H9 (cell line): ENCODE results near the gene B3GNT7. TPM values are rescaled to one million over a fixed set of nuclear protein-coding genes. Genes with fewer than 3 reads are reported as not detected.

Source experiments
- DNase-seq: peaks from one replicate; pipeline ENCODE4 v3.0.0-alpha.2; 2017
- H2AFZ ChIP-seq: one replicate; pipeline ENCODE4 v1.6.1; 2013; ENCODE audit warnings: mild to moderate bottlenecking, low read length, control low read depth, moderate library complexity
- H2AK5ac ChIP-seq: 2 replicates; pipeline ENCODE4 v1.6.1; 2013; ENCODE audit warnings: low read length, control low read depth, mixed read lengths; ENCODE audit not compliant: insufficient read length
- H2BK120ac ChIP-seq: one replicate; pipeline ENCODE4 v1.6.1; 2013; ENCODE audit warnings: low read depth, mild to moderate bottlenecking, low read length, control low read depth, inconsistent platforms; ENCODE audit not compliant: poor library complexity, severe bottlenecking
- H2BK12ac ChIP-seq: 2 replicates; pipeline ENCODE4 v1.6.1; 2013; ENCODE audit warnings: low read length, control low read depth, mixed read lengths, low read depth; ENCODE audit not compliant: insufficient read length
- H2BK15ac ChIP-seq: 2 replicates; pipeline ENCODE4 v1.6.1; 2013; ENCODE audit warnings: low read depth, low read length, control low read depth
- H2BK20ac ChIP-seq: one replicate; pipeline ENCODE4 v1.6.1; 2013; ENCODE audit warnings: low read depth, mild to moderate bottlenecking, low read length, control low read depth, inconsistent platforms; ENCODE audit not compliant: poor library complexity, severe bottlenecking
- H2BK5ac ChIP-seq: 2 replicates; pipeline ENCODE4 v1.6.1; 2013; ENCODE audit warnings: low read length, control low read depth, mixed read lengths; ENCODE audit not compliant: insufficient read length
- H3K14ac ChIP-seq: 2 replicates; pipeline ENCODE4 v1.6.1; 2013; ENCODE audit warnings: low read length, control low read depth; ENCODE audit not compliant: insufficient read depth
- H3K18ac ChIP-seq: 2 replicates; pipeline ENCODE4 v1.6.1; 2013; ENCODE audit warnings: low read depth, mild to moderate bottlenecking, mixed read lengths, low read length, control low read depth; ENCODE audit not compliant: insufficient read length
- H3K23ac ChIP-seq: 2 replicates; pipeline ENCODE4 v1.6.1; 2013; ENCODE audit warnings: low read length, control low read depth, mixed read lengths, low read depth; ENCODE audit not compliant: insufficient read length
- H3K23me2 ChIP-seq: 2 replicates; pipeline ENCODE4 v1.6.1; 2013; ENCODE audit warnings: low read depth, mild to moderate bottlenecking, mixed read lengths, low read length, control low read depth; ENCODE audit not compliant: insufficient read length, poor library complexity, severe bottlenecking
- H3K27ac ChIP-seq: 2 replicates; pipeline ENCODE4 v1.5.1; 2013; ENCODE audit warnings: low read length, control low read depth, mixed read lengths, low read depth; ENCODE audit not compliant: insufficient read length
- H3K27me3 ChIP-seq: 2 replicates; pipeline ENCODE4 v1.6.1; 2013; ENCODE audit warnings: low read length, control low read depth, inconsistent platforms; ENCODE audit not compliant: insufficient read depth
- H3K4ac ChIP-seq: 2 replicates; pipeline ENCODE4 v1.6.1; 2013; ENCODE audit warnings: low read depth, mild to moderate bottlenecking, control low read depth, inconsistent platforms, low read length, moderate library complexity
- H3K4me1 ChIP-seq: 2 replicates; pipeline ENCODE4 v1.6.1; 2013; ENCODE audit warnings: low read length, control low read depth, inconsistent platforms; ENCODE audit not compliant: insufficient read depth
- H3K4me2 ChIP-seq: 2 replicates; pipeline ENCODE4 v1.6.1; 2013; ENCODE audit warnings: low read length, control low read depth, mixed read lengths; ENCODE audit not compliant: insufficient read length, insufficient read depth
- H3K56ac ChIP-seq: 2 replicates; pipeline ENCODE4 v1.6.1; 2013; ENCODE audit warnings: low read depth, mild to moderate bottlenecking, mixed read lengths, low read length, control low read depth; ENCODE audit not compliant: insufficient read length
- H3K79me1 ChIP-seq: 2 replicates; pipeline ENCODE4 v1.6.1; 2013; ENCODE audit warnings: low read depth, mild to moderate bottlenecking, moderate library complexity, low read length, control low read depth, inconsistent platforms; ENCODE audit not compliant: insufficient read depth, poor library complexity, severe bottlenecking
- H3K79me2 ChIP-seq: 2 replicates; pipeline ENCODE4 v1.6.1; 2013; ENCODE audit warnings: low read length, control low read depth, inconsistent platforms; ENCODE audit not compliant: insufficient read depth
- H3K9ac ChIP-seq: 2 replicates; pipeline ENCODE4 v1.6.1; 2013; ENCODE audit warnings: low read length, control low read depth, mixed read lengths; ENCODE audit not compliant: insufficient read length; ENCODE audit errors: extremely low read depth
- H3K9me3 ChIP-seq: one replicate; pipeline ENCODE4 v1.6.1; 2013; ENCODE audit warnings: low read depth, low read length, inconsistent platforms; ENCODE audit not compliant: control insufficient read depth
- H3T11ph ChIP-seq: one replicate; pipeline ENCODE4 v1.6.1; 2013; ENCODE audit warnings: mild to moderate bottlenecking, low read length, control low read depth, inconsistent platforms
- H4K20me1 ChIP-seq: one replicate; pipeline ENCODE4 v1.6.1; 2013; ENCODE audit not compliant: control insufficient read depth, insufficient read length, insufficient read depth
- H4K5ac ChIP-seq: 2 replicates; pipeline ENCODE4 v1.6.1; 2013; ENCODE audit warnings: low read depth, mild to moderate bottlenecking, mixed read lengths, low read length, control low read depth; ENCODE audit not compliant: insufficient read length
- H4K8ac ChIP-seq: replicated peaks from 2 replicates; pipeline ENCODE4 v1.6.1; 2013; ENCODE audit warnings: low read length, control low read depth, mixed read lengths, low read depth; ENCODE audit not compliant: insufficient read length
- H4K91ac ChIP-seq: 2 replicates; pipeline ENCODE4 v1.6.1; 2013; ENCODE audit warnings: low read depth, mild to moderate bottlenecking, moderate library complexity, mixed read lengths, low read length, control low read depth; ENCODE audit not compliant: insufficient read length
- H3K27ac Mint-ChIP-seq, 3 experiments: 2 replicates in 2 of 3; 3 replicates in 1 of 3; pipeline ENCODE4 v1.8.0; 2020 to 2021; ENCODE audit warnings: mixed read lengths in 3 of 3, mild to moderate bottlenecking in 1 of 3, moderate library complexity in 1 of 3
- H3K27me3 Mint-ChIP-seq: 2 replicates; pipeline ENCODE4 v1.8.0; 2021; ENCODE audit warnings: low read depth, mild to moderate bottlenecking, moderate library complexity, mixed read lengths
- H3K36me3 Mint-ChIP-seq, 3 experiments: 2 replicates in 2 of 3; 3 replicates in 1 of 3; pipeline ENCODE4 v1.8.0; 2020 to 2021; ENCODE audit warnings: low read depth in 3 of 3, mixed read lengths in 3 of 3; ENCODE audit not compliant: insufficient read depth in 1 of 3
- H3K4me1 Mint-ChIP-seq, 2 experiments: 2 replicates each; pipeline ENCODE4 v1.8.0; 2020; ENCODE audit warnings: mixed read lengths in 2 of 2
- H3K4me3 Mint-ChIP-seq, 2 experiments: 2 replicates in 1 of 2; 3 replicates in 1 of 2; pipeline ENCODE4 v1.8.0; 2020 to 2021; ENCODE audit warnings: mild to moderate bottlenecking in 2 of 2, mixed read lengths in 2 of 2, moderate library complexity in 1 of 2
- H3K9me3 Mint-ChIP-seq, 2 experiments: 2 replicates in 1 of 2; 3 replicates in 1 of 2; pipeline ENCODE4 v1.8.0; 2020; ENCODE audit warnings: mild to moderate bottlenecking in 2 of 2, mixed read lengths in 2 of 2, moderate library complexity in 1 of 2
- CTCF ChIP-seq: fragments of 200-600 bp; sonication (generic); conservative IDR thresholded peaks from 3 replicates; pipeline ENCODE4 v1.8.0; 2021; ENCODE audit warnings: antibody characterized with exemption, mild to moderate bottlenecking
- WGBS: extraction: QIAGEN DNeasy Blood & Tissue Kit; methylation state at CpG from one replicate; pipeline ENCODE4 v1.1.7; 2013; ENCODE audit warnings: missing lambda C conversion rate, low lambda C conversion rate, mixed read lengths; ENCODE audit not compliant: insufficient read length; ENCODE audit errors: extremely low coverage; 5-methylcytosine and 5-hydroxymethylcytosine counted together
- total RNA-seq: library from RNA; stranded (reverse); gene quantifications from 2 replicates; pipeline ENCODE4 v1.2.1, GENCODE V29; 2021

The B3GNT7 gene
- total RNA-seq, 1 experiment from 2014 or later, result 42.2 TPM

- Histone ChIP-seq H2BK20ac (no peak overlapping the region), H4K20me1 (no peaks in the 10 kb centered on the region), H3K4me2 (no peak overlapping the region), H2BK12ac (no peak overlapping the region), H2BK5ac (no peak overlapping the region), H4K91ac (no peak overlapping the region), H3K23ac (no peak overlapping the region), H3K79me1 (no peaks in the 10 kb centered on the region), H3K4ac (no peak overlapping the region), H3K9ac (no peak overlapping the region), H2BK15ac (no peak overlapping the region), H2BK120ac (no peak overlapping the region), H2AK5ac (no peak overlapping the region), H3K23me2 (no peaks in the 10 kb centered on the region), H3K79me2 (no peaks in the 10 kb centered on the region), H3K27me3 (no peaks in the 10 kb centered on the region), H3K27ac (no peak overlapping the region), H4K5ac (no peak overlapping the region), H3K18ac (no peak overlapping the region), H3K14ac (no peak overlapping the region), H3K4me1 (peaks cover 2% of the 10 kb centered on the region; the same call in 1 of the 2 replicates), H4K8ac (no peak overlapping the region), H3T11ph (no peak overlapping the region), H2AFZ (no peak overlapping the region), H3K9me3 (no peaks in the 10 kb centered on the region), H3K56ac (no peak overlapping the region)
- no peaks in the 10 kb centered on the region; the same call in 1 of the 2 replicates for H3K27me3 Mint-ChIP-seq
- no peaks in the 10 kb centered on the region for H3K9me3 Mint-ChIP-seq
- H3K4me3 Mint-ChIP-seq, result no peak overlapping the region
- H3K36me3 Mint-ChIP-seq, result peaks cover 3 to 9% (median 5%) of the 10 kb centered on the region in 3 experiments; a peak in 5 of 7 replicates
- peak overlapping the region in 2 of 3 experiments; percentile 27 to 57; a peak in 2 of 7 replicates for H3K27ac Mint-ChIP-seq
- no peak for TF ChIP-seq CTCF
- peaks cover 38 to 49% of the 10 kb centered on the region in 2 experiments for H3K4me1 Mint-ChIP-seq
- no peak for DNase-seq
- WGBS, result no CpG with 5 or more reads among the region's 11 CpGs
Observed at GRCh38 chr2:231359948-231360347, 35.6 kb upstream of the B3GNT7 start.
